A673 (cell line): ENCODE results near the gene CEP192. TPM values are rescaled to one million over a fixed set of nuclear protein-coding genes. Genes with fewer than 3 reads are reported as not detected.
"Not testable (repeated sequence)": the region's sequence is repeated elsewhere in the genome, so short reads cannot be mapped to it uniquely, and the experiment has no call there.

Experiments used
- BruUV-seq: library from RNA; stranded (reverse); fragments of 400-500 nt; replicated peaks from 2 replicates; lab custom pipeline; 2021; lab: Mats Ljungman, UMichigan
- CTCF ChIA-PET: fragments of 300-600 bp; sonication (Branson Sonifier 250); formaldehyde crosslinking; loops from one replicate; lab custom pipeline; 2022; ENCODE audit warnings: antibody characterized with exemption; lab: Charles Lee
- POLR2A ChIA-PET: fragments of 300-600 bp; sonication (Branson Sonifier 250); formaldehyde crosslinking; loops from one replicate; lab custom pipeline; 2022; ENCODE audit warnings: antibody characterized with exemption; ENCODE audit not compliant: low non-redundant PET; lab: Charles Lee
- DNase-seq: peaks from one replicate; pipeline ENCODE4 v3.0.0-alpha.2; 2015; ENCODE audit warnings: low spot score
- H3K27ac ChIP-seq: fragments of 200-600 bp; sonication (generic); 2 replicates; pipeline ENCODE4 v1.5.1; 2016; ENCODE audit warnings: mixed run types, low read depth, mild to moderate bottlenecking, mixed read lengths, antibody characterized with exemption, low read length; ENCODE audit not compliant: poor library complexity, severe bottlenecking
- H3K27me3 ChIP-seq: fragments of 200-600 bp; sonication (generic); replicated peaks from 2 replicates; pipeline ENCODE4 v1.6.1; 2017; ENCODE audit warnings: mixed run types, low read depth, mild to moderate bottlenecking, mixed read lengths, antibody characterized with exemption, low read length; ENCODE audit not compliant: insufficient read depth, poor library complexity
- H3K36me3 ChIP-seq: fragments of 200-600 bp; sonication (generic); 2 replicates; pipeline ENCODE4 v1.6.1; 2016; ENCODE audit warnings: mixed run types, mild to moderate bottlenecking, mixed read lengths, antibody characterized with exemption, low read length; ENCODE audit not compliant: insufficient read depth, poor library complexity, severe bottlenecking
- H3K4me1 ChIP-seq: fragments of 200-600 bp; sonication (generic); 2 replicates; pipeline ENCODE4 v1.6.1; 2017; ENCODE audit warnings: mixed run types, mild to moderate bottlenecking, mixed read lengths, antibody characterized with exemption, low read length; ENCODE audit not compliant: insufficient read depth, poor library complexity, severe bottlenecking
- H3K4me3 ChIP-seq: fragments of 200-600 bp; sonication (generic); 2 replicates; pipeline ENCODE4 v1.5.1; 2016; ENCODE audit warnings: low read depth, mixed run types, mild to moderate bottlenecking, mixed read lengths, low read length; ENCODE audit not compliant: poor library complexity, severe bottlenecking
- H3K9me3 ChIP-seq: fragments of 200-600 bp; sonication (generic); 2 replicates; pipeline ENCODE4 v1.6.1; 2016; ENCODE audit warnings: mixed run types, low read depth, mild to moderate bottlenecking, mixed read lengths, antibody characterized with exemption, low read length; ENCODE audit not compliant: poor library complexity, severe bottlenecking
- CTCF ChIP-seq: fragments of 300-800, 200-600 bp; sonication (generic); conservative IDR thresholded peaks from 2 replicates; pipeline ENCODE4 v1.5.1; 2017; ENCODE audit warnings: low read depth, mild to moderate bottlenecking, antibody characterized with exemption, low read length, moderate library complexity, mixed read lengths
- EZH2 ChIP-seq: fragments of 200-600 bp; sonication (generic); IDR thresholded peaks from 2 replicates; pipeline ENCODE4 v1.6.1; 2017; ENCODE audit warnings: borderline replicate concordance, low read depth, mild to moderate bottlenecking, mixed read lengths, antibody characterized with exemption, low read length; ENCODE audit not compliant: poor library complexity, severe bottlenecking
- intact Hi-C: fragments of 100-400 bp; cut with micrococcal nuclease; formaldehyde crosslinking; loops from one replicate; pipeline ENCODE4 v1.10.0; 2022; ENCODE audit not compliant: unreplicated experiment
- total RNA-seq: library from RNA; stranded (reverse); gene quantifications from 2 replicates; pipeline ENCODE4 v1.2.3, GENCODE V29; 2021

The CEP192 gene
- total RNA-seq, 1 experiment from 2014 or later, result 46.4 TPM

GRCh38 chr18:13096232-13096631 lies 105.1 kb downstream of the CEP192 start:
- BruUV-seq, result no TSS peak
- ChIA-PET CTCF (no interaction called here), POLR2A (no interaction called here)
- TF ChIP-seq CTCF, result no peak
- TF ChIP-seq EZH2, result no peak
- Histone ChIP-seq H3K27me3 (no peaks in the 10 kb centered on the region), H3K36me3 (peaks cover 66% of the 10 kb centered on the region), H3K4me1 (no peaks in the 10 kb centered on the region), H3K4me3 (no peak overlapping the region), H3K9me3 (no peaks in the 10 kb centered on the region), H3K27ac (no peak overlapping the region)
- no peak for DNase-seq
- intact Hi-C loops, result no loop called here

- ChIA-PET CTCF (no interaction called here), POLR2A (no interaction called here)
- no peak overlapping the region for H3K4me3 ChIP-seq
- H3K36me3 ChIP-seq, result peaks cover 66% of the 10 kb centered on the region
- H3K27ac ChIP-seq, result no peak overlapping the region
- H3K27me3 ChIP-seq, result no peaks in the 10 kb centered on the region
- no peak for DNase-seq
- TF ChIP-seq CTCF (no peak), EZH2 (no peak)
- H3K9me3 ChIP-seq, result no peaks in the 10 kb centered on the region
- no peaks in the 10 kb centered on the region for H3K4me1 ChIP-seq
- BruUV-seq, result no TSS peak
- intact Hi-C loops, result no loop called here
Observed at GRCh38 chr18:13096719-13097118, 105.6 kb downstream of the CEP192 start.

- DNase-seq, H3K4me3 ChIP-seq, H3K4me1 ChIP-seq, POLR2A ChIA-PET, H3K27ac ChIP-seq, H3K9me3 ChIP-seq, intact Hi-C loops, H3K27me3 ChIP-seq, CTCF ChIA-PET, BruUV-seq: not testable (repeated sequence)
- peaks cover 64% of the 10 kb centered on the region for H3K36me3 ChIP-seq
Observed at GRCh38 chr18:13098104-13098503, 106.9 kb downstream of the CEP192 start.

GRCh38 chr18:13099113-13099512 lies 108.0 kb downstream of the CEP192 start:
- no peak overlapping the region for H3K27ac ChIP-seq
- POLR2A ChIA-PET, result no interaction called here
- no peak overlapping the region for H3K4me3 ChIP-seq
- H3K27me3 ChIP-seq, result no peaks in the 10 kb centered on the region
- no peak for DNase-seq
- TF ChIP-seq CTCF (no peak), EZH2 (no peak)
- peaks cover 70% of the 10 kb centered on the region for H3K36me3 ChIP-seq
- CTCF ChIA-PET, result no interaction called here
- intact Hi-C loops, result no loop called here
- H3K9me3 ChIP-seq, result no peaks in the 10 kb centered on the region
- BruUV-seq, result no TSS peak
- H3K4me1 ChIP-seq, result no peaks in the 10 kb centered on the region
